ENCODE measurements around the gene DDIAS. TPM values are rescaled to one million over a fixed set of nuclear protein-coding genes. Genes with fewer than 3 reads are reported as not detected.
A peak's percentile ranks its signal among the peaks of the same experiment; 100 is the strongest.

DDIAS gene
- total and polyA plus RNA-seq, 2 donors (not counting 3 experiments of a cell fraction or from before 2014, with no cell fraction given) = 4.5 to 9.2 TPM

DNA sequence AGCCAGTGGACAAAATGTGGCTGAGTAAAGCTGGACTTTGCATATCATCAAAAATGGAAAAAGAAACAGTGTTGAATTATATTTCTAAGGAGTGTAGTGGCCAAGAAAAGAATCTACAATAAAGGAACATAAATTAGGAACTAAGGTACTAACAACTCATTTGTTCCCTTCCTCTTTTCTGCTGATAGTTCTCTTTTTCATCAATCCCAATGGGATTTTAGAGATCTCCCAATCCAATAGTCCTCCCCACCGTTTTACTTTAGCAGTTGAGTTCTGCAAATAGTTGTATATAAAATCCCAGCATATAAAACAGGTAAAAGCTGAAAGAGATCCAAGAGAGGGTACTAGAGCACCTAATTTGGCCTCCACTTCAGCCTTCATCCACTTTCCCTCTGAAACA, 3.3 kb upstream of the DDIAS start:
- H3K9me3 ChIP-seq (replicated peaks; ENCODE audit: control insufficient read depth, insufficient read depth, low read length) = no peaks in the 10 kb centered on the region
- intact Hi-C loops (cut with micrococcal nuclease) (no loop called here), dilution Hi-C loops (cut with MboI; ENCODE audit: extremely low pct_ligation_motif_present, low sequenced_read_pairs) (no loop called here)
- H3K9ac ChIP-seq (replicated peaks; ENCODE audit: extremely low read depth, insufficient read depth, low read length) = no peak overlapping the region
- no peak overlapping the region for H3K27ac ChIP-seq (ENCODE audit: insufficient read depth, low read depth, low read length)
- no peak for DNase-seq (ENCODE audit: low read depth, low spot score)
- ChIA-PET CTCF (interaction anchor here (1.0 to 9.1 kb wide), 3 partner anchors 13 to 33 kb away, joined by 3 to 191 read pairs (median 4); no protein-coding TSS in a partner anchor), POLR2A (no interaction called here)
- peaks cover 32% of the 10 kb centered on the region for H3K4me1 ChIP-seq (ENCODE audit: control insufficient read depth, extremely low read depth, insufficient read depth, low read length)
- H3K36me3 ChIP-seq (ENCODE audit: control insufficient read depth in 2 of 2, extremely low read depth in 1 of 2, insufficient read depth in 2 of 2, low read length in 2 of 2) = peaks cover 0 to 3% of the 10 kb centered on the region in 2 experiments
- H3K4me2 ChIP-seq (ENCODE audit: insufficient read depth, low read length) = peak overlapping the region; percentile 80
- TF ChIP-seq EZH2 (IDR thresholded peaks at IDR 0.05; ENCODE audit: borderline replicate concordance, low read depth, low read length, severe bottlenecking) (no peak), MAX (IDR thresholded peaks at IDR 0.05; ENCODE audit: insufficient read depth, insufficient read length) (no peak), JUN (IDR thresholded peaks at IDR 0.05; ENCODE audit: borderline replicate concordance, insufficient read depth, insufficient read length, low read depth) (no peak), CTCF (IDR thresholded peaks at IDR 0.05; ENCODE audit: extremely low read depth in 1 of 2, insufficient read depth in 1 of 2, low read depth in 1 of 2, low read length in 2 of 2) (no peak), MYC (IDR thresholded peaks at IDR 0.05; ENCODE audit: low read depth, low read length) (no peak), FOS (IDR thresholded peaks at IDR 0.05; ENCODE audit: borderline replicate concordance, insufficient read depth, low read length) (no peak), POLR2A (IDR thresholded peaks at IDR 0.05; ENCODE audit: low read depth, low read length) (no peak), POLR2AphosphoS5 (IDR thresholded peaks at IDR 0.05; ENCODE audit: insufficient read depth, low read depth, low read length) (no peak), GATA2 (IDR thresholded peaks at IDR 0.05; ENCODE audit: insufficient read depth, insufficient read length, low read depth, low read length) (no peak)
- no peaks in the 10 kb centered on the region for H4K20me1 ChIP-seq (replicated peaks; ENCODE audit: control insufficient read depth, extremely low read depth, insufficient read depth, low read length)
- BruUV-seq (replicated peaks) = no TSS peak
- no peaks in the 10 kb centered on the region for H3K9me1 ChIP-seq (replicated peaks; ENCODE audit: control insufficient read depth, extremely low read depth, insufficient read depth, low read length)
- peak overlapping the region in 2 of 3 experiments; percentile 50 to 75 for H3K4me3 ChIP-seq (replicated peaks in 1 of 3; ENCODE audit: insufficient read depth in 1 of 3, low read depth in 1 of 3, low read length in 3 of 3)
- peaks cover 50% of the 10 kb centered on the region for H3K79me2 ChIP-seq (ENCODE audit: control insufficient read depth, insufficient read depth, low read length)
- no peaks in the 10 kb centered on the region for H3K27me3 ChIP-seq (ENCODE audit: control insufficient read depth in 2 of 2, insufficient read depth in 2 of 2, low read length in 2 of 2)
- no peak for FAIRE-seq
- H2AFZ ChIP-seq (ENCODE audit: low read depth, low read length) = no peak overlapping the region
